ENCODE data around the gene ANGPT4.

GRCh38 chr20:870758-871157, 45.4 kb downstream of the ANGPT4 start:
- TF ChIP-seq, protein P1, sequence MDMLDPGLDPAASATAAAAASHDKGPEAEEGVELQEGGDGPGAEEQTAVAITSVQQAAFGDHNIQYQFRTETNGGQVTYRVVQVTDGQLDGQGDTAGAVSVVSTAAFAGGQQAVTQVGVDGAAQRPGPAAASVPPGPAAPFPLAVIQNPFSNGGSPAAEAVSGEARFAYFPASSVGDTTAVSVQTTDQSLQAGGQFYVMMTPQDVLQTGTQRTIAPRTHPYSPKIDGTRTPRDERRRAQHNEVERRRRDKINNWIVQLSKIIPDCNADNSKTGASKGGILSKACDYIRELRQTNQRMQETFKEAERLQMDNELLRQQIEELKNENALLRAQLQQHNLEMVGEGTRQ (IDR thresholded peaks at IDR 0.05; ENCODE audit: borderline replicate concordance, low read depth, low read length) = no peak
- no peak for TF ChIP-seq CTCF (IDR thresholded peaks at IDR 0.05)
- TF ChIP-seq POLR2AphosphoS5 (IDR thresholded peaks at IDR 0.05; ENCODE audit: low read depth, low read length) = no peak
- TF ChIP-seq RAD21 (IDR thresholded peaks at IDR 0.05; ENCODE audit: low read length) = no peak
- TF ChIP-seq, protein P2, sequence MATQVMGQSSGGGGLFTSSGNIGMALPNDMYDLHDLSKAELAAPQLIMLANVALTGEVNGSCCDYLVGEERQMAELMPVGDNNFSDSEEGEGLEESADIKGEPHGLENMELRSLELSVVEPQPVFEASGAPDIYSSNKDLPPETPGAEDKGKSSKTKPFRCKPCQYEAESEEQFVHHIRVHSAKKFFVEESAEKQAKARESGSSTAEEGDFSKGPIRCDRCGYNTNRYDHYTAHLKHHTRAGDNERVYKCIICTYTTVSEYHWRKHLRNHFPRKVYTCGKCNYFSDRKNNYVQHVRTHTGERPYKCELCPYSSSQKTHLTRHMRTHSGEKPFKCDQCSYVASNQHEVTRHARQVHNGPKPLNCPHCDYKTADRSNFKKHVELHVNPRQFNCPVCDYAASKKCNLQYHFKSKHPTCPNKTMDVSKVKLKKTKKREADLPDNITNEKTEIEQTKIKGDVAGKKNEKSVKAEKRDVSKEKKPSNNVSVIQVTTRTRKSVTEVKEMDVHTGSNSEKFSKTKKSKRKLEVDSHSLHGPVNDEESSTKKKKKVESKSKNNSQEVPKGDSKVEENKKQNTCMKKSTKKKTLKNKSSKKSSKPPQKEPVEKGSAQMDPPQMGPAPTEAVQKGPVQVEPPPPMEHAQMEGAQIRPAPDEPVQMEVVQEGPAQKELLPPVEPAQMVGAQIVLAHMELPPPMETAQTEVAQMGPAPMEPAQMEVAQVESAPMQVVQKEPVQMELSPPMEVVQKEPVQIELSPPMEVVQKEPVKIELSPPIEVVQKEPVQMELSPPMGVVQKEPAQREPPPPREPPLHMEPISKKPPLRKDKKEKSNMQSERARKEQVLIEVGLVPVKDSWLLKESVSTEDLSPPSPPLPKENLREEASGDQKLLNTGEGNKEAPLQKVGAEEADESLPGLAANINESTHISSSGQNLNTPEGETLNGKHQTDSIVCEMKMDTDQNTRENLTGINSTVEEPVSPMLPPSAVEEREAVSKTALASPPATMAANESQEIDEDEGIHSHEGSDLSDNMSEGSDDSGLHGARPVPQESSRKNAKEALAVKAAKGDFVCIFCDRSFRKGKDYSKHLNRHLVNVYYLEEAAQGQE (IDR thresholded peaks at IDR 0.05; ENCODE audit: low read depth, low read length) = no peak
- no peak for TF ChIP-seq EP300 (IDR thresholded peaks at IDR 0.05; ENCODE audit: borderline replicate concordance in 1 of 2, low read depth in 1 of 2, low read length in 1 of 2)
